GM23338 (cell line): Measurements from ENCODE around the gene CD109. TPM values are rescaled to one million over a fixed set of nuclear protein-coding genes. Genes with fewer than 3 reads are reported as not detected.

Experiments used
- ATAC-seq: fragments of 200-7000 bp; cut with Tn5 transposase; 3 replicates; pipeline ENCODE4 v1.9.1; 2020
- DNase-seq: peaks from one replicate; pipeline ENCODE4 v3.0.0-alpha.2; 2015; ENCODE audit warnings: low spot score
- H2AFZ ChIP-seq: fragments of 200-600 bp; sonication (generic); 2 replicates; pipeline ENCODE4 v1.8.0; 2016; ENCODE audit warnings: antibody characterized with exemption, mild to moderate bottlenecking, moderate library complexity
- H3F3A ChIP-seq: fragments of 200-600 bp; sonication (generic); replicated peaks from 2 replicates; pipeline ENCODE4 v1.8.0; 2017; ENCODE audit warnings: antibody characterized with exemption, mixed run types, low read depth
- H3K27ac ChIP-seq: fragments of 200-600 bp; sonication (generic); 2 replicates; pipeline ENCODE4 v1.6.1; 2016; ENCODE audit warnings: low read depth
- H3K27me3 ChIP-seq: fragments of 200-600 bp; sonication (generic); 2 replicates; pipeline ENCODE4 v1.8.0; 2016; ENCODE audit warnings: mild to moderate bottlenecking, mixed run types, moderate library complexity; ENCODE audit not compliant: insufficient read depth
- H3K36me3 ChIP-seq: fragments of 200-600 bp; sonication (generic); 2 replicates; pipeline ENCODE4 v1.8.0; 2016; ENCODE audit warnings: mild to moderate bottlenecking; ENCODE audit not compliant: insufficient read depth
- H3K4me1 ChIP-seq: fragments of 200-600 bp; sonication (generic); 2 replicates; pipeline ENCODE4 v1.8.0; 2016; ENCODE audit warnings: mild to moderate bottlenecking, moderate library complexity; ENCODE audit not compliant: insufficient read depth
- H3K4me2 ChIP-seq: fragments of 200-600 bp; sonication (generic); 2 replicates; pipeline ENCODE4 v1.7.1; 2017; ENCODE audit warnings: mixed run types
- H3K4me3 ChIP-seq: fragments of 200-600 bp; sonication (generic); 2 replicates; pipeline ENCODE4 v1.6.1; 2016; ENCODE audit warnings: mixed run types
- H3K79me2 ChIP-seq: fragments of 200-600 bp; sonication (generic); replicated peaks from 2 replicates; pipeline ENCODE4 v1.8.0; 2017; ENCODE audit warnings: mild to moderate bottlenecking; ENCODE audit not compliant: insufficient read depth
- H3K9me2 ChIP-seq: fragments of 200-600 bp; sonication (generic); 2 replicates; pipeline ENCODE4 v1.8.0; 2017; ENCODE audit not compliant: insufficient read depth
- H4K20me1 ChIP-seq: fragments of 200-600 bp; sonication (generic); replicated peaks from 2 replicates; pipeline ENCODE4 v1.8.0; 2017; ENCODE audit warnings: mild to moderate bottlenecking; ENCODE audit not compliant: insufficient read depth
- H3K27ac Mint-ChIP-seq: 2 replicates; pipeline ENCODE4 v1.8.0; 2020; ENCODE audit warnings: inconsistent platforms, mild to moderate bottlenecking, moderate library complexity, mixed read lengths
- H3K27me3 Mint-ChIP-seq: 3 replicates; pipeline ENCODE4 v1.8.0; 2022; ENCODE audit warnings: low read depth, mild to moderate bottlenecking, moderate library complexity, mixed read lengths, inconsistent platforms; ENCODE audit not compliant: insufficient read depth, poor library complexity
- H3K36me3 Mint-ChIP-seq: 3 replicates; pipeline ENCODE4 v1.8.0; 2021; ENCODE audit warnings: low read depth, mild to moderate bottlenecking, inconsistent platforms, moderate library complexity, mixed read lengths
- H3K4me1 Mint-ChIP-seq: 3 replicates; pipeline ENCODE4 v1.8.0; 2020; ENCODE audit warnings: mild to moderate bottlenecking, inconsistent platforms, mixed read lengths
- H3K4me3 Mint-ChIP-seq: 3 replicates; pipeline ENCODE4 v1.8.0; 2021; ENCODE audit warnings: moderate library complexity, mild to moderate bottlenecking, inconsistent platforms, mixed read lengths
- H3K9me3 Mint-ChIP-seq: 3 replicates; pipeline ENCODE4 v1.8.0; 2020; ENCODE audit warnings: moderate library complexity, mild to moderate bottlenecking, inconsistent platforms, mixed read lengths
- polyA plus RNA-seq: library from polyadenylated mRNA; unstranded; fragments of >200 nt; fragmentation: Nextera tagmentation; extraction: Ambion mirVana; gene quantifications from 2 replicates; pipeline ENCODE4 v1.2.1, GENCODE V29; 2016
- total RNA-seq: library from RNA; depleted of rRNA; stranded (reverse); fragments of >200 nt; shearing (Covaris generic); gene quantifications from 2 replicates; pipeline ENCODE4 v1.2.3, GENCODE V29; 2014
- TF ChIP-seq, protein P1 (sequence below): IDR thresholded peaks from one replicate; pipeline ENCODE4 v1.6.1; 2018; ENCODE audit warnings: antibody characterized with exemption; ENCODE audit not compliant: unreplicated experiment
- TF ChIP-seq, protein P2 (sequence below), 2 experiments: fragments of 200-600 bp in 1 of 2; sonication (generic) in 1 of 2; conservative IDR thresholded peaks; 2 replicates each; pipeline versions ENCODE4 v1.5.1 to v1.6.1; 2016 to 2017; ENCODE audit warnings: antibody characterized with exemption in 2 of 2, low read depth in 2 of 2, mild to moderate bottlenecking in 2 of 2, moderate library complexity in 1 of 2

The CD109 gene
- total and polyA plus RNA-seq, 2 experiments from 2014 or later: 1.1 to 5.3 TPM

DNA sequence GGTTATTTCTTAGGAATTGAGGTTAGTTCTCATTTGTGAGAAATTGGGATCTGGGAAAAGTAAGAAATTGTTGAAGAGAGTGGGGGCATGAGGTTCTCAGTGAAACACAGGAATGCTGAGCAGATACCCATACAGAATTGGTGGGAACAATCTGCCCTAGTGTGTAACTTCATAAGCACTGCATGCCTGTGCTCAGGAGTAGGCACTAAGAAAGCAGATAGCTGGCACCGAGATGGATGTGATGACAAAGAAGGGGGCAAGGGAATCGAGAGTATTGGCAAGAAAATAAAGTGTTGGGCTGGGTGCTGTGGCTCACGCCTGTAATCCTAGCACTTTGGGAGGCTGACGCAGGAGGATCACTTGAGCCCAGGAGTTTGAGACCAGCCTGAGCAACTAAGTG, 46.2 kb upstream of the CD109 start:
- H3K4me1 Mint-ChIP-seq: peaks cover 17% of the 10 kb centered on the region
- no peak overlapping the region for H3K4me3 Mint-ChIP-seq
- Histone ChIP-seq H3K36me3 (no peaks in the 10 kb centered on the region), H3K79me2 (no peaks in the 10 kb centered on the region), H3K9me2 (no peaks in the 10 kb centered on the region), H3K4me1 (peaks cover 14% of the 10 kb centered on the region), H4K20me1 (no peaks in the 10 kb centered on the region), H3K27me3 (no peaks in the 10 kb centered on the region), H2AFZ (no peak overlapping the region), H3F3A (peaks cover 4% of the 10 kb centered on the region), H3K4me3 (no peak overlapping the region), H3K4me2 (no peak overlapping the region), H3K27ac (no peak overlapping the region)
- DNase-seq: no peak
- peaks cover 7% of the 10 kb centered on the region for H3K36me3 Mint-ChIP-seq
- no peak for ATAC-seq
- no peak overlapping the region; the same call in 1 of the 2 replicates for H3K27ac Mint-ChIP-seq
- H3K9me3 Mint-ChIP-seq: no peaks in the 10 kb centered on the region
- peaks cover 2% of the 10 kb centered on the region for H3K27me3 Mint-ChIP-seq
- TF ChIP-seq, protein P1, sequence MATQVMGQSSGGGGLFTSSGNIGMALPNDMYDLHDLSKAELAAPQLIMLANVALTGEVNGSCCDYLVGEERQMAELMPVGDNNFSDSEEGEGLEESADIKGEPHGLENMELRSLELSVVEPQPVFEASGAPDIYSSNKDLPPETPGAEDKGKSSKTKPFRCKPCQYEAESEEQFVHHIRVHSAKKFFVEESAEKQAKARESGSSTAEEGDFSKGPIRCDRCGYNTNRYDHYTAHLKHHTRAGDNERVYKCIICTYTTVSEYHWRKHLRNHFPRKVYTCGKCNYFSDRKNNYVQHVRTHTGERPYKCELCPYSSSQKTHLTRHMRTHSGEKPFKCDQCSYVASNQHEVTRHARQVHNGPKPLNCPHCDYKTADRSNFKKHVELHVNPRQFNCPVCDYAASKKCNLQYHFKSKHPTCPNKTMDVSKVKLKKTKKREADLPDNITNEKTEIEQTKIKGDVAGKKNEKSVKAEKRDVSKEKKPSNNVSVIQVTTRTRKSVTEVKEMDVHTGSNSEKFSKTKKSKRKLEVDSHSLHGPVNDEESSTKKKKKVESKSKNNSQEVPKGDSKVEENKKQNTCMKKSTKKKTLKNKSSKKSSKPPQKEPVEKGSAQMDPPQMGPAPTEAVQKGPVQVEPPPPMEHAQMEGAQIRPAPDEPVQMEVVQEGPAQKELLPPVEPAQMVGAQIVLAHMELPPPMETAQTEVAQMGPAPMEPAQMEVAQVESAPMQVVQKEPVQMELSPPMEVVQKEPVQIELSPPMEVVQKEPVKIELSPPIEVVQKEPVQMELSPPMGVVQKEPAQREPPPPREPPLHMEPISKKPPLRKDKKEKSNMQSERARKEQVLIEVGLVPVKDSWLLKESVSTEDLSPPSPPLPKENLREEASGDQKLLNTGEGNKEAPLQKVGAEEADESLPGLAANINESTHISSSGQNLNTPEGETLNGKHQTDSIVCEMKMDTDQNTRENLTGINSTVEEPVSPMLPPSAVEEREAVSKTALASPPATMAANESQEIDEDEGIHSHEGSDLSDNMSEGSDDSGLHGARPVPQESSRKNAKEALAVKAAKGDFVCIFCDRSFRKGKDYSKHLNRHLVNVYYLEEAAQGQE: no peak

DNA sequence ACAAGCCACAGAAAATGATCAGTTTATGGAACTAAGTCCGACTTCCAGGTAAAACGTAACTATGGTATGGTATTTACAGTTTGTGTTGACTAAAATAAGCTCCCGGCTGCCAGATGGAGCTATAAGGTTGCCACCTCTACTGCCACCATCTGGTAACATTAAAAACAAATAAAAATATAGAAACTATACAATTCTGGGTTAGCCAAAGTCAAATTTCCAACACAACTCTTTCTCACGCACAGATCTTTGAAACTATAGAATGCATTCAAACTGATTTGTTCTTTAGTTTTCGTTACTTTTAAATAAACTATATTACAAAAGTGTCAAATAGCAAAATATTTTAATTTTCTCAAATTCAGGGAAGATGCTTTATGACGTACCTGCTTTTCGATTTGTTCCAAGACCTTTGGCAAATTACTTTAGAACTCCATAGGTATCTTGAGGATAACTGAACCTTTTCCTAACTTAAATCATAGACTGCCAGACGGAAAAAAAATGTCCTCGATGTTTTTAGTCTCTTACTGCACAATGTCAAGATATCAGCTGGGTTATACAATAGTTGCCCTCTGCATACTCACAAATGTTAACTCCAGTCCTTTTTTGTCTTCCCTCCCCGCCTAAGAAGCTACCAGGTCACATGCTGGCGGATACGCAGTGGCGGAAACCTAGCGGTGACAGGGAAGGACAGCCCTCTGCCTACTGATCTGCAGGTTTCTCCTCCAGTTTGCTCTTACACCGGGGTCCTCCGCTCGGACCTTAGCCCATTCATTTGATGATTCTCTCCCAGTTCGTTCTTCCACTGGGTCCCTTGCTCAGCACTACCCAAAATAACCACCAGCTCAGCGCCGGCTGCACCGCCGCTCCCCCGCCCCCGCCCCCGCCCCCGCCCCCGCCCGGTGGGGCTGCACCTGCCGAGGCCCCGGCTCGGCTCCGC, 43.1 kb upstream of the CD109 start:
- DNase-seq (peak; percentile 85), ATAC-seq (peak; percentile 68)
- peak overlapping the region; percentile 70 for H2AFZ ChIP-seq
- H3K9me2 ChIP-seq: no peaks in the 10 kb centered on the region
- peaks cover 4% of the 10 kb centered on the region for H3F3A ChIP-seq
- no peaks in the 10 kb centered on the region for H3K27me3 ChIP-seq
- H3K36me3 ChIP-seq: no peaks in the 10 kb centered on the region
- peaks cover 20% of the 10 kb centered on the region for H3K4me1 Mint-ChIP-seq
- peak overlapping the region; percentile 95 for H3K4me3 Mint-ChIP-seq
- H3K9me3 Mint-ChIP-seq: no peaks in the 10 kb centered on the region
- no peaks in the 10 kb centered on the region for H3K79me2 ChIP-seq
- H3K4me2 ChIP-seq: peak overlapping the region; percentile 79
- H3K36me3 Mint-ChIP-seq: peaks cover 13% of the 10 kb centered on the region
- H4K20me1 ChIP-seq: no peaks in the 10 kb centered on the region
- H3K4me1 ChIP-seq: peaks cover 15% of the 10 kb centered on the region
- H3K27ac ChIP-seq: peak overlapping the region; percentile 46
- H3K27me3 Mint-ChIP-seq: peaks cover 3% of the 10 kb centered on the region
- H3K27ac Mint-ChIP-seq: peak overlapping the region; percentile 93
- H3K4me3 ChIP-seq: peak overlapping the region; percentile 72
- TF ChIP-seq, protein P1: no peak
- TF ChIP-seq, protein P2, sequence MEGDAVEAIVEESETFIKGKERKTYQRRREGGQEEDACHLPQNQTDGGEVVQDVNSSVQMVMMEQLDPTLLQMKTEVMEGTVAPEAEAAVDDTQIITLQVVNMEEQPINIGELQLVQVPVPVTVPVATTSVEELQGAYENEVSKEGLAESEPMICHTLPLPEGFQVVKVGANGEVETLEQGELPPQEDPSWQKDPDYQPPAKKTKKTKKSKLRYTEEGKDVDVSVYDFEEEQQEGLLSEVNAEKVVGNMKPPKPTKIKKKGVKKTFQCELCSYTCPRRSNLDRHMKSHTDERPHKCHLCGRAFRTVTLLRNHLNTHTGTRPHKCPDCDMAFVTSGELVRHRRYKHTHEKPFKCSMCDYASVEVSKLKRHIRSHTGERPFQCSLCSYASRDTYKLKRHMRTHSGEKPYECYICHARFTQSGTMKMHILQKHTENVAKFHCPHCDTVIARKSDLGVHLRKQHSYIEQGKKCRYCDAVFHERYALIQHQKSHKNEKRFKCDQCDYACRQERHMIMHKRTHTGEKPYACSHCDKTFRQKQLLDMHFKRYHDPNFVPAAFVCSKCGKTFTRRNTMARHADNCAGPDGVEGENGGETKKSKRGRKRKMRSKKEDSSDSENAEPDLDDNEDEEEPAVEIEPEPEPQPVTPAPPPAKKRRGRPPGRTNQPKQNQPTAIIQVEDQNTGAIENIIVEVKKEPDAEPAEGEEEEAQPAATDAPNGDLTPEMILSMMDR (conservative IDR thresholded peaks at IDR 0.05; ENCODE audit: low read depth in 2 of 2): peak; percentile 17 to 24; a peak in 3 of 4 replicates
